A549 (cell line): ENCODE results near the gene LRP5. TPM values are rescaled to one million over a fixed set of nuclear protein-coding genes. Genes with fewer than 3 reads are reported as not detected.

ENCODE experiments used
- ATAC-seq, 2 experiments: fragments of 200-7000 bp in 1 of 2; fragments of >200 bp in 1 of 2; cut with Nextera tagmentation in 1 of 2; cut with Tn5 transposase in 1 of 2; 3 replicates each; pipeline versions ENCODE4 v1.8.0 to v1.9.1; 2018 to 2020; ENCODE audit warnings: mild to moderate bottlenecking in 1 of 2, moderate library complexity in 1 of 2
- CTCF ChIA-PET: fragments of 300-600 bp; sonication (Branson Sonifier 250); formaldehyde crosslinking; extraction: SDS; loops from one replicate; lab custom pipeline; 2021; ENCODE audit warnings: antibody characterized with exemption, inconsistent platforms; lab: Yijun Ruan, JAX
- POLR2A ChIA-PET: fragments of 350-600 bp; formaldehyde crosslinking; extraction: SDS; loops from one replicate; lab custom pipeline; 2021; ENCODE audit warnings: antibody characterized with exemption, inconsistent platforms; lab: Yijun Ruan, JAX
- DNase-seq, 2 experiments: peaks; one replicate each; pipeline versions ENCODE4 v3.0.0 to v3.0.0-alpha.2; 2011 to 2016; ENCODE audit warnings: low read depth in 1 of 2, low spot score in 1 of 2
- FAIRE-seq: peaks from 2 replicates; lab custom pipeline; 2011; peaks lifted over from hg19 to GRCh38; lab: Jason Lieb, UNC
- H3K27ac ChIP-seq, 2 experiments: fragments of >200 bp; sonication (Bioruptor Twin); formaldehyde crosslinking; 3 replicates each; pipeline ENCODE4 v1.5.1; 2016 to 2017
- H3K4me1 ChIP-seq: fragments of >200 bp; sonication (Bioruptor Twin); formaldehyde crosslinking; 3 replicates; pipeline ENCODE4 v1.6.1; 2016
- H3K4me2 ChIP-seq: fragments of >200 bp; sonication (Bioruptor Twin); formaldehyde crosslinking; 3 replicates; pipeline ENCODE4 v1.6.1; 2016
- H3K4me3 ChIP-seq: fragments of >200 bp; sonication (Bioruptor Twin); formaldehyde crosslinking; 3 replicates; pipeline ENCODE4 v1.5.1; 2016
- H3K9me3 ChIP-seq: fragments of >200 bp; sonication (Bioruptor Twin); formaldehyde crosslinking; 3 replicates; pipeline ENCODE4 v1.6.1; 2016
- CEBPB ChIP-seq, 2 experiments: fragments of >200 bp in 1 of 2; sonication (Bioruptor Twin) in 1 of 2; formaldehyde crosslinking in 1 of 2; IDR thresholded peaks; 2 replicates each; pipeline ENCODE4 v1.6.1; 2012 to 2016
- HEYL ChIP-seq: fragments of 250-450 bp; sonication (Bioruptor Pico); IDR thresholded peaks from 2 replicates; pipeline ENCODE4 v1.8.0; 2021; ENCODE audit warnings: mild to moderate bottlenecking, moderate library complexity
- HOXA7 ChIP-seq: fragments of 250-450 bp; sonication (Bioruptor Pico); IDR thresholded peaks from 2 replicates; pipeline ENCODE4 v1.5.0; 2020; ENCODE audit warnings: mild to moderate bottlenecking, moderate library complexity
- HOXB5 ChIP-seq: fragments of 250-450 bp; sonication (Bioruptor Pico); IDR thresholded peaks from 2 replicates; pipeline ENCODE4 v1.5.0; 2020; ENCODE audit warnings: mild to moderate bottlenecking, moderate library complexity
- KDM1A ChIP-seq: fragments of 200-600 bp; sonication (generic); IDR thresholded peaks from 2 replicates; pipeline ENCODE4 v1.6.1; 2016; ENCODE audit warnings: low read depth, mild to moderate bottlenecking
- KDM5A ChIP-seq: fragments of 200-600 bp; sonication (generic); IDR thresholded peaks from 2 replicates; pipeline ENCODE4 v1.6.1; 2016; ENCODE audit warnings: antibody characterized with exemption, mild to moderate bottlenecking
- MAFK ChIP-seq: fragments of 450-650 bp; IDR thresholded peaks from 2 replicates; pipeline ENCODE4 v1.6.1; 2014; ENCODE audit not compliant: partially characterized antibody
- MAZ ChIP-seq: fragments of 150-350 bp; IDR thresholded peaks from 2 replicates; pipeline ENCODE4 v1.6.1; 2014; ENCODE audit warnings: antibody characterized with exemption, low read depth, low read length, borderline replicate concordance
- MYC ChIP-seq: IDR thresholded peaks from 2 replicates; pipeline ENCODE4 v1.6.1; 2012; ENCODE audit warnings: mild to moderate bottlenecking, inconsistent platforms, low read length, improper control_type of control experiment, borderline replicate concordance
- NR3C1 ChIP-seq: fragments of >200 bp; sonication (Bioruptor Twin); formaldehyde crosslinking; IDR thresholded peaks from 3 replicates; pipeline ENCODE4 v1.6.1; 2017
- PHF8 ChIP-seq: fragments of 200-600 bp; sonication (generic); IDR thresholded peaks from 2 replicates; pipeline ENCODE4 v1.6.1; 2016; ENCODE audit warnings: low read depth, mild to moderate bottlenecking, antibody characterized with exemption, moderate library complexity, borderline replicate concordance
- RAD21 ChIP-seq, 2 experiments: fragments of >200 bp in 1 of 2; sonication (Bioruptor Twin) in 1 of 2; formaldehyde crosslinking in 1 of 2; IDR thresholded peaks in 1 of 2; conservative IDR thresholded peaks in 1 of 2; 2 replicates in 1 of 2; 3 replicates in 1 of 2; pipeline ENCODE4 v1.6.1; 2012 to 2018; ENCODE audit warnings: inconsistent platforms in 1 of 2
- RARB ChIP-seq: fragments of 250-450 bp; sonication (Bioruptor Pico); IDR thresholded peaks from 2 replicates; pipeline ENCODE4 v1.8.0; 2021; ENCODE audit warnings: mild to moderate bottlenecking, moderate library complexity
- RFX5 ChIP-seq: fragments of 450-650 bp; IDR thresholded peaks from 2 replicates; pipeline ENCODE4 v1.7.1; 2014; ENCODE audit warnings: antibody characterized with exemption, mild to moderate bottlenecking, moderate library complexity
- RNF2 ChIP-seq: fragments of 200-600 bp; sonication (generic); IDR thresholded peaks from 2 replicates; pipeline ENCODE4 v1.6.1; 2016; ENCODE audit warnings: low read depth, mild to moderate bottlenecking, antibody characterized with exemption, moderate library complexity, borderline replicate concordance
- SREBF2 ChIP-seq: fragments of 450-650 bp; IDR thresholded peaks from 2 replicates; pipeline ENCODE4 v1.6.1; 2014; ENCODE audit warnings: mild to moderate bottlenecking, moderate library complexity
- ZFP36 ChIP-seq: fragments of 450-650 bp; IDR thresholded peaks from 2 replicates; pipeline ENCODE4 v1.6.1; 2014; ENCODE audit warnings: borderline replicate concordance; ENCODE audit not compliant: partially characterized antibody
- ZNF302 ChIP-seq: fragments of 250-450 bp; sonication (Bioruptor Pico); IDR thresholded peaks from 2 replicates; pipeline ENCODE4 v1.9.0; 2021; ENCODE audit warnings: inconsistent platforms, mild to moderate bottlenecking, moderate library complexity
- ZSCAN20 ChIP-seq: fragments of 250-450 bp; sonication (Bioruptor Pico); IDR thresholded peaks from 2 replicates; pipeline ENCODE4 v1.8.0; 2022; ENCODE audit warnings: mild to moderate bottlenecking, moderate library complexity
- WGBS: methylation state at CpG from one replicate; pipeline ENCODE4 v1.1.6; 2017; ENCODE audit errors: missing lambda C conversion rate; 5-methylcytosine and 5-hydroxymethylcytosine counted together
- polyA plus RNA-seq, 4 experiments: library from polyadenylated mRNA; depleted of rRNA in 3 of 4; stranded (reverse); fragments of >200 nt; fragmentation: RNase III in 1 of 4; extraction: RNeasy Plus Mini Kit Qiagen cat#74134 plus additional on column Dnase treatment in 1 of 4; gene quantifications; 2 replicates in 3 of 4; 3 replicates in 1 of 4; pipeline ENCODE4 v1.2.3, GENCODE V29; 2011 to 2017
- TF ChIP-seq, protein P1 (sequence below): fragments of >200 bp; sonication (Bioruptor Twin); formaldehyde crosslinking; IDR thresholded peaks from 3 replicates; pipeline ENCODE4 v1.5.1; 2016
- TF ChIP-seq, protein P2 (sequence below): fragments of 150-350 bp; IDR thresholded peaks from 2 replicates; pipeline ENCODE4 v1.6.1; 2014; ENCODE audit warnings: low read depth, mild to moderate bottlenecking, low read length
- TF ChIP-seq, protein P3 (sequence below): IDR thresholded peaks from 2 replicates; pipeline ENCODE4 v1.6.1; 2012; ENCODE audit warnings: low read depth, borderline replicate concordance
- TF ChIP-seq, protein P4 (sequence below): IDR thresholded peaks from 2 replicates; pipeline ENCODE4 v1.6.1; 2012

LRP5 gene
- polyA plus RNA-seq, 2 of the 4 experiments (the other 2 are of a cell fraction) = 10.9 to 32.3 TPM

DNA sequence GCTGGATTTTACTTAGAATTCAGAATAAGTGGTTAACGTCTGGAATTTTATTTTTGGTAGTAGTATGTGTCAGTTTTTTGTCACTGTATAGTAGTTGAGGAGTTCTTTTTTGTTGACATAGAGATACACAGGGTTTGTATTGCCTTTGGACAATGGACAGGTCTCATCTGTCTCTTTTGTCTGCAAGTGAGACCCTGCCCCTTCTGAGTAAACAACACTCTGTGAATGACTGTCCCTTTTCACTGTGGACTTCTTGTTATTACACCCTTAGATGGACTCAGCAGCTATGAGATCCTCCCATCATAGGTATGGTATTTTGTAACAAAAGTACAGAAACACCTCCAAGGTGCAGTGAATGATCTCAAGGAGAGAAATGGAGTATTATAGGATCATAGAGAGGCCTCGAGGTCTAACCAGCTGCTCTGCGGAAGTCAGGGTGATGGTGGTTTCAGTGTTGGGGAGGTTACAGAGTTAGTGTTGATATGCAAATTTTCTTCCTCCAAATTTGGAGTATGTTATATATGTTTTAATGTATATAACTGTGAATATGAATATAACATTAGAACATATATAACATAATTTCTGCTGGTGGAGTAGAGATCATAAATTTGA is 155.9 kb downstream of the LRP5 start:
- ChIA-PET CTCF (interaction anchor here (0.8 kb wide), 1 partner anchor 12 kb away, joined by 3 read pairs; no protein-coding TSS in a partner anchor), POLR2A (no interaction called here)
- DNase-seq (no peak), ATAC-seq (no peak), FAIRE-seq (no peak)
- TF ChIP-seq MAFK = no peak
- Histone ChIP-seq H3K4me1 (peaks cover 43% of the 10 kb centered on the region), H3K4me2 (no peak overlapping the region), H3K4me3 (no peak overlapping the region), H3K27ac (no peak overlapping the region), H3K9me3 (no peaks in the 10 kb centered on the region)
- 71% methylated on average over 3 of the region's 3 CpGs for WGBS

DNA sequence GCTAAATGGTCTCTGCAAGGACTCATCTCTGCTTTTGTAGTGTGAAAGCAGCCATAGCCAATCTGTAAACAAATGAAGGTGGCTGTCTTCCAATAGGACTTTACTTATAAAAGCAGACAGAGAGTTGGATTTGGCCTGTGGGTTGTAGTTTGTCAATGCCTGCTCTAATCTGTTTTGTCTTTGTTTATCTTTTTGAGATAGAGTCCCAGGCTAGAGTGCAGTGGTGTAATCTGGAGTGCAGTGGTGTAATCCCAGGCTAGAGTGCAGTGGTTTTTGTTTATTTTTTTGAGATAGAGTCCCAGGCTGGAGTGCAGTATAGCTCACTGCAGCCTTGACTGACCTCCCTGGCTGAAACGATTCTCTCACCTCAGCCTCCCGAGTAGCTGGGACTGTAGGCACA is 156.7 kb downstream of the LRP5 start:
- CTCF ChIA-PET = interaction anchor here (0.8 kb wide), 1 partner anchor 11 kb away, joined by 3 read pairs; no protein-coding TSS in a partner anchor
- no peak for FAIRE-seq
- 75% methylated on average over 2 of the region's 2 CpGs for WGBS

DNA sequence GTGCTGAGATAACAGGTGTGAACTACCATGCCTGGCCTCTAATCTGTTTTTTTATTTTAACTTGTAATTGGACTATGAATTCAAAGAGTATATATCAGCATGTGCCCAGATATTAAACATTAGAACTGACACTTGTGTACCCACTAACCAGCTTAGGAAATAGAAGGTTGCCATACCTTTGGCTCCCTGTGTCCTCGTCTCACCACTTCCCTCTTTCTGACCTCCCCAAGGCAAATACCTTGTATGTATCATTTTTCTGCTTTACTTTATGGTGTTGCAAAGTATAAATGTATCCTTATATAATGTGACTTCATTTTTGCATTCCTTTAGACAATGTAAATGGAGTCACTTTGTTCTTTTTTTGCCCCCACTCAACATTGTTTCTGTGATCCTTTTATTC is 157.3 kb downstream of the LRP5 start:
- no peak for TF ChIP-seq RAD21 (conservative IDR thresholded peaks at IDR 0.05 in 1 of 2, IDR thresholded peaks at IDR 0.05 in 1 of 2)
- TF ChIP-seq HOXB5 (CRISPR knock-in tag) = no peak
- no peak for TF ChIP-seq RARB (CRISPR knock-in tag)
- TF ChIP-seq ZSCAN20 (CRISPR knock-in tag) = no peak
- no peak for TF ChIP-seq MYC
- no peak for TF ChIP-seq RFX5
- TF ChIP-seq NR3C1 = no peak
- TF ChIP-seq, protein P1, sequence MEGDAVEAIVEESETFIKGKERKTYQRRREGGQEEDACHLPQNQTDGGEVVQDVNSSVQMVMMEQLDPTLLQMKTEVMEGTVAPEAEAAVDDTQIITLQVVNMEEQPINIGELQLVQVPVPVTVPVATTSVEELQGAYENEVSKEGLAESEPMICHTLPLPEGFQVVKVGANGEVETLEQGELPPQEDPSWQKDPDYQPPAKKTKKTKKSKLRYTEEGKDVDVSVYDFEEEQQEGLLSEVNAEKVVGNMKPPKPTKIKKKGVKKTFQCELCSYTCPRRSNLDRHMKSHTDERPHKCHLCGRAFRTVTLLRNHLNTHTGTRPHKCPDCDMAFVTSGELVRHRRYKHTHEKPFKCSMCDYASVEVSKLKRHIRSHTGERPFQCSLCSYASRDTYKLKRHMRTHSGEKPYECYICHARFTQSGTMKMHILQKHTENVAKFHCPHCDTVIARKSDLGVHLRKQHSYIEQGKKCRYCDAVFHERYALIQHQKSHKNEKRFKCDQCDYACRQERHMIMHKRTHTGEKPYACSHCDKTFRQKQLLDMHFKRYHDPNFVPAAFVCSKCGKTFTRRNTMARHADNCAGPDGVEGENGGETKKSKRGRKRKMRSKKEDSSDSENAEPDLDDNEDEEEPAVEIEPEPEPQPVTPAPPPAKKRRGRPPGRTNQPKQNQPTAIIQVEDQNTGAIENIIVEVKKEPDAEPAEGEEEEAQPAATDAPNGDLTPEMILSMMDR = no peak
- TF ChIP-seq, protein P2, sequence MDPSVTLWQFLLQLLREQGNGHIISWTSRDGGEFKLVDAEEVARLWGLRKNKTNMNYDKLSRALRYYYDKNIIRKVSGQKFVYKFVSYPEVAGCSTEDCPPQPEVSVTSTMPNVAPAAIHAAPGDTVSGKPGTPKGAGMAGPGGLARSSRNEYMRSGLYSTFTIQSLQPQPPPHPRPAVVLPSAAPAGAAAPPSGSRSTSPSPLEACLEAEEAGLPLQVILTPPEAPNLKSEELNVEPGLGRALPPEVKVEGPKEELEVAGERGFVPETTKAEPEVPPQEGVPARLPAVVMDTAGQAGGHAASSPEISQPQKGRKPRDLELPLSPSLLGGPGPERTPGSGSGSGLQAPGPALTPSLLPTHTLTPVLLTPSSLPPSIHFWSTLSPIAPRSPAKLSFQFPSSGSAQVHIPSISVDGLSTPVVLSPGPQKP = no peak
- no peak for TF ChIP-seq KDM1A
- no peak for TF ChIP-seq RNF2
- TF ChIP-seq HOXA7 (CRISPR knock-in tag) = no peak
- TF ChIP-seq MAZ = no peak
- TF ChIP-seq, protein P3, sequence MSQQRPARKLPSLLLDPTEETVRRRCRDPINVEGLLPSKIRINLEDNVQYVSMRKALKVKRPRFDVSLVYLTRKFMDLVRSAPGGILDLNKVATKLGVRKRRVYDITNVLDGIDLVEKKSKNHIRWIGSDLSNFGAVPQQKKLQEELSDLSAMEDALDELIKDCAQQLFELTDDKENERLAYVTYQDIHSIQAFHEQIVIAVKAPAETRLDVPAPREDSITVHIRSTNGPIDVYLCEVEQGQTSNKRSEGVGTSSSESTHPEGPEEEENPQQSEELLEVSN = no peak
- TF ChIP-seq CEBPB (IDR thresholded peaks at IDR 0.05) = no peak
- no peak for TF ChIP-seq SREBF2
- TF ChIP-seq ZFP36 = no peak
- no peak for DNase-seq
- WGBS = 90% methylated on average over 1 of the region's 1 CpG
- Histone ChIP-seq H3K4me3 (no peak overlapping the region), H3K4me1 (peaks cover 48% of the 10 kb centered on the region), H3K9me3 (no peaks in the 10 kb centered on the region), H3K27ac (no peak overlapping the region), H3K4me2 (no peak overlapping the region)
- no peak for ATAC-seq
- FAIRE-seq = no peak
- CTCF ChIA-PET = no interaction called here
- POLR2A ChIA-PET = no interaction called here

More for the DNA sequence above, 156.7 kb downstream of the LRP5 start:
- Histone ChIP-seq H3K4me2 (no peak overlapping the region), H3K4me1 (peaks cover 42% of the 10 kb centered on the region), H3K4me3 (no peak overlapping the region)
- TF ChIP-seq KDM5A (no peak), PHF8 (no peak), RNF2 (no peak), ZFP36 (no peak), MYC (no peak), HOXB5 (CRISPR knock-in tag) (no peak), ZNF302 (CRISPR knock-in tag) (no peak), HEYL (no peak), NR3C1 (no peak)
- TF ChIP-seq, protein P4, sequence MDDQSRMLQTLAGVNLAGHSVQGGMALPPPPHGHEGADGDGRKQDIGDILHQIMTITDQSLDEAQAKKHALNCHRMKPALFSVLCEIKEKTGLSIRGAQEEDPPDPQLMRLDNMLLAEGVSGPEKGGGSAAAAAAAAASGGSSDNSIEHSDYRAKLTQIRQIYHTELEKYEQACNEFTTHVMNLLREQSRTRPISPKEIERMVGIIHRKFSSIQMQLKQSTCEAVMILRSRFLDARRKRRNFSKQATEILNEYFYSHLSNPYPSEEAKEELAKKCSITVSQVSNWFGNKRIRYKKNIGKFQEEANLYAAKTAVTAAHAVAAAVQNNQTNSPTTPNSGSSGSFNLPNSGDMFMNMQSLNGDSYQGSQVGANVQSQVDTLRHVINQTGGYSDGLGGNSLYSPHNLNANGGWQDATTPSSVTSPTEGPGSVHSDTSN = no peak
- TF ChIP-seq, all 56 proteins: peak for 0
- H3K9me3 ChIP-seq = no peaks in the 10 kb centered on the region
- ATAC-seq (no peak), DNase-seq (no peak)
- no peak overlapping the region for H3K27ac ChIP-seq
- POLR2A ChIA-PET = no interaction called here
